Effector memory CD8-positive, alpha-beta T cell (primary cell): ENCODE results near the gene MSTN.
A peak's percentile ranks its signal among the peaks of the same experiment; 100 is the strongest.

ENCODE experiments used
- ATAC-seq: fragments of 150-1000 bp; cut with Tn5 transposase; replicated peaks from 2 replicates; pipeline ENCODE4 v1.10.0; 2021; ENCODE audit warnings: mild to moderate bottlenecking, moderate library complexity
- DNase-seq, 3 experiments: peaks; one replicate each; pipeline ENCODE4 v3.0.0; 2021
- H3K27ac Mint-ChIP-seq, 2 donors: one replicate each; pipeline ENCODE4 v1.8.0; 2022; ENCODE audit warnings: mild to moderate bottlenecking in 2 of 2, mixed read lengths in 2 of 2, moderate library complexity in 2 of 2
- H3K27me3 Mint-ChIP-seq, 2 donors: one replicate each; pipeline ENCODE4 v1.8.0; 2022; ENCODE audit warnings: mixed read lengths in 2 of 2
- H3K36me3 Mint-ChIP-seq: one replicate; pipeline ENCODE4 v1.8.0; 2022; ENCODE audit warnings: mild to moderate bottlenecking, moderate library complexity, mixed read lengths; ENCODE audit not compliant: insufficient read depth
- H3K4me1 Mint-ChIP-seq, 2 donors: one replicate each; pipeline ENCODE4 v1.8.0; 2022; ENCODE audit warnings: low read depth in 2 of 2, mixed read lengths in 2 of 2
- H3K4me3 Mint-ChIP-seq, 2 donors: one replicate each; pipeline ENCODE4 v1.8.0; 2022; ENCODE audit warnings: mild to moderate bottlenecking in 2 of 2, mixed read lengths in 2 of 2, moderate library complexity in 2 of 2
- H3K9me3 Mint-ChIP-seq, 2 donors: one replicate each; pipeline ENCODE4 v1.8.0; 2022; ENCODE audit warnings: mixed read lengths in 2 of 2
- total RNA-seq, 9 experiments: gene quantifications; one replicate each; lab custom pipeline; 2026; lab: John Stamatoyannopoulos, UW

MSTN gene
- total RNA-seq: 0 to 0.13 (median 0) reads per million in 9 experiments

GRCh38 chr2:190062601-190063000 lies at the start of gene MSTN:
Gene MSTN (minus strand): TSS chr2:190062729. CDS start chr2:190062596, 133 bp downstream.
- Mint-ChIP-seq H3K27ac (no peak within 1 kb of the TSS), H3K4me3 (no peak within 1 kb of the TSS), H3K36me3 (no peaks in the 10 kb centered on the region), H3K4me1 (no peaks in the 10 kb centered on the region), H3K9me3 (no peaks in the 10 kb centered on the region), H3K27me3 (no peaks in the 10 kb centered on the region)
- ATAC-seq: no peak
- DNase-seq: no peak

GRCh38 chr2:190111166-190111565 lies 48.6 kb upstream of the MSTN start:
- Mint-ChIP-seq H3K27ac (no peak overlapping the region), H3K27me3 (peaks cover 22 to 30% of the 10 kb centered on the region in 2 donors), H3K4me1 (no peaks in the 10 kb centered on the region), H3K4me3 (no peak overlapping the region), H3K9me3 (no peaks in the 10 kb centered on the region), H3K36me3 (no peaks in the 10 kb centered on the region)
- DNase-seq (no peak), ATAC-seq (no peak)

- Mint-ChIP-seq H3K36me3 (no peaks in the 10 kb centered on the region), H3K4me3 (no peak overlapping the region), H3K27me3 (peaks cover 22 to 26% of the 10 kb centered on the region in 2 donors), H3K4me1 (no peaks in the 10 kb centered on the region), H3K9me3 (no peaks in the 10 kb centered on the region), H3K27ac (no peak overlapping the region)
- no peak for DNase-seq
- no peak for ATAC-seq
Observed at GRCh38 chr2:190110699-190111098, 48.2 kb upstream of the MSTN start.

DNA sequence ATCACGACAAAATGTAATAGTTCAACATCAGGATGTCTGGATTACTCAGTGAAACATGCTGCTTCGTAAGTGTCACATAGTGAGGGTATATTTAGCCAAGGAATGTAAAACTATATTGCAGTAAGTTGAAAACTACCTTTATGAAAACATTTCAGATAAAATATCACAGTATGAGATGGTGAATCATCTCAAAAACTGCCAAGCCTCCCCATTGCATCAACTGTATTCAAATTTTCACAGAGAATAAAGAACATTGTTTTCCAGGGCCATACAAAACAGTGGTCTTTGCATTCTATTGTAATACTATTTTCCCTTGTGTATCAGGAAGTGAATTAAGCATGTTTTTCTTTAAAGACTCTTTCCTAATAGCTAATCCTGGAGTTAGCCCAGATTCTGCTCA lies 47.6 kb upstream of the MSTN start:
- Mint-ChIP-seq H3K36me3 (no peaks in the 10 kb centered on the region), H3K9me3 (no peaks in the 10 kb centered on the region), H3K4me3 (no peak overlapping the region), H3K4me1 (no peaks in the 10 kb centered on the region), H3K27ac (no peak overlapping the region), H3K27me3 (peaks cover 20 to 22% of the 10 kb centered on the region in 2 donors)
- ATAC-seq (no peak), DNase-seq (no peak)

DNA sequence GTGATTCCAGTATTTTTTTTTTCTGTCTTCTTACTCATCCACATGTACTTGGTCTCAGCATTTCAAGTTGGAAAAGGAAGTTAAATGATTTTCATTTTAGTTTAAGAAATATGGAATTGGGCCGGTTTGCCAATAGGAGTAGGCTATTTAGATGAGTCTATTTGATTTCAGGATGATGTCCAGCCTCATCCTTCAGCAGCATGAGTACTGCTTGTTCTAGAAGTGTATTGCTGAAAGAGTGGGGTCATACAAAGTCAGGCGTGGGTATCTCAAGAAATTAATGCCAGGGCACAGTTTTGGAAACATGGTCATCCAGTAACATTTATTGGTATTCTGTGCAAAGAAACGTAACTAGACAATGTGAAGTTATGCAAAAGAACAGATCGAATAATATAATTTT lies 44.9 kb upstream of the MSTN start:
- no peak for DNase-seq
- Mint-ChIP-seq H3K27me3 (peaks cover 8 to 19% of the 10 kb centered on the region in 2 donors), H3K4me3 (no peak overlapping the region), H3K4me1 (no peaks in the 10 kb centered on the region), H3K36me3 (no peaks in the 10 kb centered on the region), H3K27ac (no peak overlapping the region), H3K9me3 (no peaks in the 10 kb centered on the region)
- no peak for ATAC-seq

- no peaks in the 10 kb centered on the region for H3K9me3 Mint-ChIP-seq
- H3K36me3 Mint-ChIP-seq: no peaks in the 10 kb centered on the region
- DNase-seq: no peak
- H3K27me3 Mint-ChIP-seq: peaks cover 14 to 25% of the 10 kb centered on the region in 2 donors
- no peak overlapping the region for H3K27ac Mint-ChIP-seq
- H3K4me3 Mint-ChIP-seq: no peak overlapping the region
- no peaks in the 10 kb centered on the region for H3K4me1 Mint-ChIP-seq
- ATAC-seq: no peak
Observed at GRCh38 chr2:190106783-190107182, 44.3 kb upstream of the MSTN start.

DNA sequence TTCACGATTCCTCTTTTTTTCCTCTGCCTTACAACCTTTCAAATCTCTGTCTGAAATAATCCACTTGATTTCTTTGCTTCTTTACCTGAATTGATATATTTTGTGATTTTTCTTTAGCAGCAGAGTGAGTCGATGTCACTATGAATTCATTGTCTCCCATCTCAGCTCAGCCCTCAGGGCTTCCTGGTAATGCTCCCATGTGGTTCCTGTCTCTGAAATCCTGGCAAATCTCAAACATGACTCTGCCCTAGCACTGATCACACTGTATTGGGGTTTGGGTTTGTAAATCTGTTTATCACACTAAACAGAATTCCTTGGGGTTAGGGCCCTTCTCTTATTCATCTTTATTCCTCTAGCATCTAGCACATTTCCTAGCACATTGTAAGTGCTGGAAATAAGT lies 43.0 kb upstream of the MSTN start:
- Mint-ChIP-seq H3K27me3 (peaks cover 26 to 27% of the 10 kb centered on the region in 2 donors), H3K4me1 (no peaks in the 10 kb centered on the region), H3K4me3 (no peak overlapping the region), H3K36me3 (no peaks in the 10 kb centered on the region), H3K27ac (no peak overlapping the region), H3K9me3 (no peaks in the 10 kb centered on the region)
- no peak for ATAC-seq
- DNase-seq: no peak

DNA sequence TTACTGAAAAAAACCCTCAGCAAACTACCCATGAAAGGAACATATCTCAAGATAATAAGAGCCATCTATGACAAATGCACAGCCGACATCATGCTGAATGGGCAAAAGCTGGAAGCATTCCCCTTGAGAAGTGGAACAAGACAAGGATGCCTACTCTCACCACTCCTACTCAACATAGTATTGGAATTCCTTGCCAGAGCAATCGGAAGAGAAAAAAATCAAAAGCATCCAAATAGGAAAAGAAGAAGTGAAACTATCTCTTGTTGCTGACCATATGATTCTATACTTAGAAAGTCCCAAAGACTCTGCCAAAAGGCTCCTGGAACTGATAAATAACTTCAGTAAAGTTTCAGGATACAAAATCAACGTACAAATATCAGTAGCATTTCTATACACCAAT lies 40.6 kb upstream of the MSTN start:
- H3K4me1 Mint-ChIP-seq: no peaks in the 10 kb centered on the region
- no peak for DNase-seq
- H3K27me3 Mint-ChIP-seq: peaks cover 26% of the 10 kb centered on the region in 2 donors
- H3K27ac Mint-ChIP-seq: no peak overlapping the region
- no peaks in the 10 kb centered on the region for H3K9me3 Mint-ChIP-seq
- no peaks in the 10 kb centered on the region for H3K36me3 Mint-ChIP-seq
- ATAC-seq: no peak
- no peak overlapping the region for H3K4me3 Mint-ChIP-seq

DNA sequence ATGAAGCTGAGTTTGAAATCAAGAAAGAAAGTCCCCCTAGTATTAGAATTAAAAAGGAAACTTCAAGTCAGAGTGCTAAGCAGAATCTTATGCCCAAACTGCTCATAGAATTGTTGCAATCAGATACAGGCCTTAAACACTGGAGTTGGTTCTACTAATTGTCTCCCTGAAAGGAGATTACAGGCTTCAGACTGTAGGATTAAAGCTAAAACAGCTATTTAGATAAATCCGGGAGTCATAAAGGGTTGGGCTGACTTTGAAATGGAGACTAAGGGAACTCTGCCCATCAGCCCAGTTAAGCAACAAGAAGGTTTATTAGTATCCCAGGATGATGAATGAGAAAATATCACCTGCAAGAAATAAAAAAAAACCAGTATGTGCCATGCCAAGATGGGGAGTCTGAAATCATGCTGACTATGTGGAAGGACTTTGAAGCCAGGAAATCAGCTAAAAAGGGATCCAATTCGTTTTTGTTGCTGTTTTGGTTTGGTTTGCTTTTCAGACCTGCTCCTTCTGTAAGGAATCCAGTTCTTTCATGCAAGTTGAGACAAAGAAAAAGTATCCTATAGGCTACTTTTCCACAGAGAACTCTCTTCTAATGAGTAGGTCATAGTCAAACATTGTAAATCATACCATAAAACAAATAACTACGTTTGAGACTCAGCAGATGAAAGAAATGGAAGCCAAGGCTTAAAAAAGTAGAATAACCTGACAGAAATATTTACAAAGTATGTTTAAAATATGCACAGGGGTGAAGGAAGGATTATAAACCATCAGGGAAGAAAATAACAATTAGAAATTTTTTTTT lies 37.6 kb upstream of the MSTN start:
- no peak overlapping the region for H3K27ac Mint-ChIP-seq
- no peaks in the 10 kb centered on the region for H3K9me3 Mint-ChIP-seq
- H3K36me3 Mint-ChIP-seq: no peaks in the 10 kb centered on the region
- no peaks in the 10 kb centered on the region for H3K4me1 Mint-ChIP-seq
- no peak overlapping the region for H3K4me3 Mint-ChIP-seq
- H3K27me3 Mint-ChIP-seq: peaks cover 26% of the 10 kb centered on the region in 2 donors
- DNase-seq (no peak), ATAC-seq (no peak)

GRCh38 chr2:190098851-190099250 lies 36.3 kb upstream of the MSTN start:
- ATAC-seq (no peak), DNase-seq (no peak)
- Mint-ChIP-seq H3K27me3 (peaks cover 26% of the 10 kb centered on the region in 2 donors), H3K4me3 (no peak overlapping the region), H3K9me3 (no peaks in the 10 kb centered on the region), H3K4me1 (no peaks in the 10 kb centered on the region), H3K27ac (no peak overlapping the region), H3K36me3 (no peaks in the 10 kb centered on the region)

DNA sequence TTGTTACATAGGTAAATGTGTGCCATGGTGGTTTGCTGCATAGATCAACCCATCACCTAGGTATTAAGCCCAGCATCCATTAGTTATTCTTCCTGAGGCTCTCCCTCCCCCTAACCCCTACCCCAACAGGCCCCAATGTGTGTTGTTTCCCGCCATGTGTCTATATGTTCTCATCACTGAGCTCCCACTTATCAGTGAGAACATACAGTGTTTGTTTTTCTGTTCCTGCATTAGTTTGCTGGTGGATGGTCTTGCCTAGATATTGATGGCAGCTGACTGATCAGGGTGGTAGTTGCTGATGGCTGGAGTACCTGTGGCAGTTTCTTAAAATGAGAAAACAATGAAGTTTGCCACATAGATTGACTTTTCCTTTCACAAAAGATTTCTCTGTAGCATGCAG lies 34.6 kb upstream of the MSTN start:
- Mint-ChIP-seq H3K4me3 (no peak overlapping the region), H3K9me3 (no peaks in the 10 kb centered on the region)
- ATAC-seq: no peak

DNA sequence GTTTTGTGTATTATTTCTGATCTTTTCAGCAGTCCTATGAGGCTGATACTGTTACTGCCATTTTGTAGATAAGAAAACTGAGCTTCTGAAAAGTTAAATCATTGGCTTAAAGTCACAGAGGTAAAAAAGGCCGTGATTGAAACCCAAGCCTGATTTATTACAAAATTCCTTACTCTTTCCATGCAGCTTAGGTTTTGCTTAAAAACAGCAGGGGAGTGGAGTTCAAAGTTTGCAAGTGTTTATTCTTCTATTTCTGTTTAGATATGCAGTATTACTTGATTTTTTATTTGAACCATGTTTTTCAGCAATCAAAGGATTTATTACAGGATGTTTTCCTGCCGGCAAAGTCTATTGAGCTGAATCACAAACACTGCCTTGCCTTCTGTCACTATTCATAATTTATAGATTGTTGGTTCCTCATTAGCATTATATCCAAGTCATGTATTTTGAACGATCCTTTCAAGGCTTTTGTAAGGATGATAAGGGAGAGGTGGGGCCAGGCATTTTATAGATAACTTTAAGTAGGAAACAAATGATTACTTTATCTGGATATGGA lies 31.9 kb upstream of the MSTN start:
- DNase-seq (no peak), ATAC-seq (no peak)
- Mint-ChIP-seq H3K9me3 (no peaks in the 10 kb centered on the region), H3K27me3 (no peaks in the 10 kb centered on the region), H3K27ac (no peak overlapping the region), H3K36me3 (no peaks in the 10 kb centered on the region), H3K4me3 (no peak overlapping the region), H3K4me1 (no peaks in the 10 kb centered on the region)

More for the DNA sequence above, 34.6 kb upstream of the MSTN start:
- Mint-ChIP-seq H3K4me1 (no peaks in the 10 kb centered on the region), H3K36me3 (no peaks in the 10 kb centered on the region), H3K27ac (no peak overlapping the region), H3K27me3 (peaks cover 13 to 15% of the 10 kb centered on the region in 2 donors)
- no peak for DNase-seq

DNA sequence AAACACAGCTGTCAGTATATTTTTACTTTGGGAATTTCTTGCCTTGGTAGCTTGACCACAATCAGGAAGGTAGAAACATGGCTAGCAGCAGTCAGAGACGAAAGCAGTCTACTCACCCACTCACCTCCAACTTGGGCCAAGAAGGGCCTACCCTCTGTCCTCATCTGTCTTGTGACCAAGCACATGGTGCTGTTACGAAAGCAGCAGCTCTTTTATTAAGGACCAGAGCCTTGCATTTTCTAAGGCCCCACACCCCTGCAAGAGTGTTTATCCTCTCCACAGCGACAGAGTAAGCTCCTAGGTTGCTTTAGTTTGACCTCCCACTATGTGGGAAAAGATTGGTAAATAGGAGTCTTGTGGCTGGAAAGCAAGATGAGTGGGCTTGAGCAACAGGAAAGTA lies 31.3 kb upstream of the MSTN start:
- no peak overlapping the region for H3K27ac Mint-ChIP-seq
- no peak overlapping the region for H3K4me3 Mint-ChIP-seq
- no peaks in the 10 kb centered on the region for H3K4me1 Mint-ChIP-seq
- ATAC-seq (no peak), DNase-seq (no peak)
- H3K9me3 Mint-ChIP-seq: no peaks in the 10 kb centered on the region
- no peaks in the 10 kb centered on the region for H3K36me3 Mint-ChIP-seq
- no peaks in the 10 kb centered on the region for H3K27me3 Mint-ChIP-seq

GRCh38 chr2:190090148-190090547 lies 27.6 kb upstream of the MSTN start:
- H3K4me1 Mint-ChIP-seq: no peaks in the 10 kb centered on the region
- ATAC-seq: no peak
- no peaks in the 10 kb centered on the region for H3K9me3 Mint-ChIP-seq
- no peak for DNase-seq
- no peaks in the 10 kb centered on the region for H3K27me3 Mint-ChIP-seq
- no peaks in the 10 kb centered on the region for H3K36me3 Mint-ChIP-seq
- H3K4me3 Mint-ChIP-seq: no peak overlapping the region
- peak overlapping the region in 1 of 2 donors; percentile 46 for H3K27ac Mint-ChIP-seq
